Spleen (tissue), 11 donors: Measurements from ENCODE around the gene RAI14. TPM values are rescaled to one million over a fixed set of nuclear protein-coding genes. Genes with fewer than 3 reads are reported as not detected.
A peak's percentile ranks its signal among the peaks of the same experiment; 100 is the strongest.

Source experiments
- DNase-seq: peaks from one replicate; pipeline ENCODE4 v3.0.0-alpha.2; 2020
- H3K27ac ChIP-seq, 8 donors: fragments of 200-600 bp; sonication (generic) in 7 of 8; 1 replicate in 4 of 8; 2 replicates in 4 of 8; pipeline versions ENCODE4 v1.5.0 to v1.8.0; 2016 to 2021; ENCODE audit warnings: inconsistent platforms in 4 of 8, mild to moderate bottlenecking in 4 of 8, moderate library complexity in 1 of 8
- H3K27me3 ChIP-seq, 7 donors: fragments of 200-600 bp; sonication (generic) in 6 of 7; replicated peaks in 1 of 7; 1 replicate in 4 of 7; 2 replicates in 3 of 7; pipeline versions ENCODE4 v1.5.0 to v1.8.0; 2016 to 2021; ENCODE audit warnings: inconsistent platforms in 3 of 7, mild to moderate bottlenecking in 1 of 7
- H3K36me3 ChIP-seq, 6 donors: fragments of 200-600 bp; sonication (generic) in 5 of 6; 1 replicate in 4 of 6; 2 replicates in 2 of 6; pipeline versions ENCODE4 v1.5.0 to v1.8.0; 2016 to 2021; ENCODE audit warnings: inconsistent platforms in 2 of 6
- H3K4me1 ChIP-seq, 6 donors: fragments of 200-600 bp; sonication (generic) in 5 of 6; 1 replicate in 3 of 6; 2 replicates in 3 of 6; pipeline versions ENCODE4 v1.5.0 to v1.8.0; 2016 to 2021; ENCODE audit warnings: inconsistent platforms in 3 of 6
- H3K4me3 ChIP-seq, 8 donors: fragments of 200-600 bp; sonication (generic) in 7 of 8; 1 replicate in 4 of 8; 2 replicates in 4 of 8; pipeline versions ENCODE4 v1.5.0 to v1.8.0; 2016 to 2021; ENCODE audit warnings: inconsistent platforms in 4 of 8, mild to moderate bottlenecking in 4 of 8, moderate library complexity in 2 of 8
- H3K9me3 ChIP-seq, 8 donors: fragments of 200-600 bp; sonication (generic) in 7 of 8; 1 replicate in 4 of 8; 2 replicates in 4 of 8; pipeline versions ENCODE4 v1.5.0 to v1.8.0; 2016 to 2021; ENCODE audit warnings: inconsistent platforms in 4 of 8
- POLR2A ChIP-seq, 3 donors: fragments of 450-650 bp; IDR thresholded peaks; one replicate each; pipeline ENCODE4 v1.5.1; 2017; ENCODE audit warnings: antibody characterized with exemption in 3 of 3, mild to moderate bottlenecking in 1 of 3
- POLR2AphosphoS5 ChIP-seq, 3 donors: sonication (generic); formaldehyde crosslinking; IDR thresholded peaks; one replicate each; pipeline ENCODE4 v1.5.1; 2017; ENCODE audit warnings: antibody characterized with exemption in 3 of 3
- WGBS, 5 donors: extraction: QIAGEN DNeasy Blood & Tissue Kit in 3 of 5; methylation state at CpG; one replicate each; pipeline versions ENCODE4 v1.1.5 to v1.1.7; 2013 to 2018; 5-methylcytosine and 5-hydroxymethylcytosine counted together
- intact Hi-C: fragments of 100-400 bp; cut with DNase I; formaldehyde crosslinking; loops from one replicate; pipeline ENCODE4 v1.15.0; 2023; ENCODE audit warnings: low total_unique reads
- polyA plus RNA-seq, 3 donors: library from polyadenylated mRNA; stranded (reverse); fragments of 200-250 nt; gene quantifications; one replicate each; pipeline ENCODE4 v1.2.1, GENCODE V29; 2013
- total RNA-seq, 7 donors: library from RNA; depleted of rRNA in 3 of 7; stranded (reverse); fragments of >200 nt in 3 of 7; fragmentation: NEBNext Ultra II Directional in 4 of 7; extraction: Animal tissue kit (Norgen Biotek cat#: 25700) in 4 of 7; gene quantifications; one replicate each; pipeline versions ENCODE4 v1.1.0 to v1.2.1, GENCODE V29; 2016 to 2021
- TF ChIP-seq, protein P1 (sequence below), 11 experiments: fragments of 200-600 bp in 7 of 11; fragments of 450-650 bp in 4 of 11; sonication (generic) in 4 of 11; IDR thresholded peaks in 8 of 11; conservative IDR thresholded peaks in 3 of 11; 1 replicate in 7 of 11; 2 replicates in 4 of 11; pipeline versions ENCODE4 v1.4.0 to v1.8.0; 2016 to 2021; ENCODE audit warnings: antibody characterized with exemption in 11 of 11, inconsistent platforms in 4 of 11, mild to moderate bottlenecking in 1 of 11
- donor health status: healthy with polysubstance abuse.
- donor health status: DM: no; HTN: no; CAD: no; lungs with moderate emphysema.
- donor health status: DM: no; HTN: no; CAD: no.
- donor health status: Bipolar disorder and iron deficiency.
- donor health status: healthy.
- donor health status: DM: no; HTN: no; CAD: no.
- donor health status: DM: yes; HTN: yes; CAD: no.

RAI14 gene
- total and polyA plus RNA-seq, 10 donors = 14.2 to 217 (median 116) TPM

DNA sequence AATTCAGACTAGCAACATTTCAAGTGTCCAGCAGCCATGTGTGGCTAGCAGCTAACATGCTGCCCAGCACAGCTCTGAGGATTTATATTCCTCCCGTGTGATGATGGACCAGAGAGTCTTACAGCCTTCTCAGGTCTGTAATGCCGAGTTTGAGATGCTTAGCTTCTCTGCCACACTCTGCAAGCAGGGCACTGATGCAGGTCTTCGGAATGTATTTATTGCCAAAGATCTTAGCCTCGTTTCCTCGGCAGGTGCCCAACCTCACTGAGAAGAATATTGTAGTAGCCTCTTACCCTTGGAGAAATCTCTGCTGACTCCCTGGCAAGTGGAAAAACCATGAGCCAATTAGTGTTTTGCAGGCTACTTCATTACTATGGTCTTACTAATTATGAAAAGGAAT lies 3.7 kb upstream of the RAI14 start:
- H3K9me3 ChIP-seq = peaks cover 0 to 3% (median 0%) of the 10 kb centered on the region in 8 donors
- TF ChIP-seq POLR2AphosphoS5 (IDR thresholded peaks at IDR 0.05) = no peak
- DNase-seq = no peak
- H3K4me3 ChIP-seq = no peak overlapping the region
- H3K4me1 ChIP-seq = peaks cover 0 to 37% (median 17%) of the 10 kb centered on the region in 6 donors
- no peaks in the 10 kb centered on the region for H3K36me3 ChIP-seq
- WGBS, 5 donors = 73 to 90% (median 85%) methylated on average over 5 of the region's 5 CpGs
- intact Hi-C loops = loop anchor here (10.0 kb wide), 1 partner anchor 128 kb away; no protein-coding TSS in a partner anchor
- peaks cover 0 to 38% (median 17%) of the 10 kb centered on the region in 7 donors for H3K27me3 ChIP-seq
- no peak overlapping the region for H3K27ac ChIP-seq

DNA sequence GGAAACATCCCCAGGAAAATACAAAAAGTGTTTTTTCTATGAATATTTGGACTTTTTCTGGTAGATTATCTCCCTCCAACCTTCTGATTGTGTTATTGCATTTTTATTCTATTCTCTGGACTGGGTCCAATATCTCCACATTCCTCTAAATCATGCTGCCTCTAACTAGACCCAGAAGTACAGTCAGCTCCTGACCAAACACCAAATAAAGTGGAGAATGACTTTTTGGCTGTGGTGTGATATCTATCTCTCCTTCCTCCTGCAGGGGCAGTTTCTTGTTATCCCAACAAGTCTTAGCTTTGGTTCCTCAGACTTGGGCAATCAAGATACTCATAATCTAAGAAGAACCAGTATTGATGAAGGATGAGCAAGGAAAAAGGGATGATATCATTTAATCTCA lies 3.2 kb upstream of the RAI14 start:
- intact Hi-C loops = loop anchor here (10.0 kb wide), 1 partner anchor 128 kb away; no protein-coding TSS in a partner anchor
- TF ChIP-seq POLR2AphosphoS5 (IDR thresholded peaks at IDR 0.05) = no peak
- TF ChIP-seq, protein P1, sequence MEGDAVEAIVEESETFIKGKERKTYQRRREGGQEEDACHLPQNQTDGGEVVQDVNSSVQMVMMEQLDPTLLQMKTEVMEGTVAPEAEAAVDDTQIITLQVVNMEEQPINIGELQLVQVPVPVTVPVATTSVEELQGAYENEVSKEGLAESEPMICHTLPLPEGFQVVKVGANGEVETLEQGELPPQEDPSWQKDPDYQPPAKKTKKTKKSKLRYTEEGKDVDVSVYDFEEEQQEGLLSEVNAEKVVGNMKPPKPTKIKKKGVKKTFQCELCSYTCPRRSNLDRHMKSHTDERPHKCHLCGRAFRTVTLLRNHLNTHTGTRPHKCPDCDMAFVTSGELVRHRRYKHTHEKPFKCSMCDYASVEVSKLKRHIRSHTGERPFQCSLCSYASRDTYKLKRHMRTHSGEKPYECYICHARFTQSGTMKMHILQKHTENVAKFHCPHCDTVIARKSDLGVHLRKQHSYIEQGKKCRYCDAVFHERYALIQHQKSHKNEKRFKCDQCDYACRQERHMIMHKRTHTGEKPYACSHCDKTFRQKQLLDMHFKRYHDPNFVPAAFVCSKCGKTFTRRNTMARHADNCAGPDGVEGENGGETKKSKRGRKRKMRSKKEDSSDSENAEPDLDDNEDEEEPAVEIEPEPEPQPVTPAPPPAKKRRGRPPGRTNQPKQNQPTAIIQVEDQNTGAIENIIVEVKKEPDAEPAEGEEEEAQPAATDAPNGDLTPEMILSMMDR (IDR thresholded peaks at IDR 0.05 in 8 of 11, conservative IDR thresholded peaks at IDR 0.05 in 3 of 11) = no peak
- TF ChIP-seq POLR2A (IDR thresholded peaks at IDR 0.05) = no peak

DNA sequence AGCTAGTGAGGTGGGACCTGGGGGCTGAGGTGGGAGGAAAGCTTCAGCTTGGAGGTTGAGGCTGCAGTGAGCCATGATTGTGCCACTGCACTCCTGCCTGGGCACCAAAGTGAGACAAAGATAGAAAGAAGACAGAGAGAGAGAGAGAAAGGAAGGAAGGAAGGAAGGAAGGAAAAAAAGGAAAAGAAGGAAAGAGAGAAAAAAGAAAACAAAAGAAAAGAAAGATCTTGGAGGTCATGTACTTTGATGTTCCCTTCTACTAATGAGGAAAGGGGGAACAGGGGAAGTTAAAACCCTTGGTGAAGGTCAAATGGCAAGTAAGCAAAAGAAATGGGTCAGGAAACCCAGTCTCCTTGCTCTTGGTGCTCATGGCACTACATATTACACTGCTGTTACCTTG lies 2.4 kb upstream of the RAI14 start:
- no peaks in the 10 kb centered on the region for H3K9me3 ChIP-seq
- no peak overlapping the region for H3K4me3 ChIP-seq
- TF ChIP-seq POLR2AphosphoS5 (IDR thresholded peaks at IDR 0.05) (no peak), POLR2A (IDR thresholded peaks at IDR 0.05) (no peak)
- TF ChIP-seq, protein P1 (IDR thresholded peaks at IDR 0.05 in 8 of 11, conservative IDR thresholded peaks at IDR 0.05 in 3 of 11) = no peak
- peaks cover 0 to 50% (median 18%) of the 10 kb centered on the region in 7 donors for H3K27me3 ChIP-seq
- DNase-seq = no peak
- H3K36me3 ChIP-seq = no peaks in the 10 kb centered on the region
- peak overlapping the region in 1 of 8 donors; percentile 94 for H3K27ac ChIP-seq
- H3K4me1 ChIP-seq = peaks cover 0 to 48% (median 19%) of the 10 kb centered on the region in 6 donors
- intact Hi-C loops = loop anchor here (10.0 kb wide), 1 partner anchor 129 kb away; no protein-coding TSS in a partner anchor

More for the DNA sequence above, 3.2 kb upstream of the RAI14 start:
- no peak overlapping the region for H3K4me3 ChIP-seq
- no peak overlapping the region for H3K27ac ChIP-seq
- no peak for DNase-seq
- H3K36me3 ChIP-seq = no peaks in the 10 kb centered on the region
- peaks cover 0 to 2% (median 0%) of the 10 kb centered on the region in 8 donors for H3K9me3 ChIP-seq
- H3K27me3 ChIP-seq = peaks cover 0 to 42% (median 18%) of the 10 kb centered on the region in 7 donors
- H3K4me1 ChIP-seq = peaks cover 0 to 42% (median 19%) of the 10 kb centered on the region in 6 donors

DNA sequence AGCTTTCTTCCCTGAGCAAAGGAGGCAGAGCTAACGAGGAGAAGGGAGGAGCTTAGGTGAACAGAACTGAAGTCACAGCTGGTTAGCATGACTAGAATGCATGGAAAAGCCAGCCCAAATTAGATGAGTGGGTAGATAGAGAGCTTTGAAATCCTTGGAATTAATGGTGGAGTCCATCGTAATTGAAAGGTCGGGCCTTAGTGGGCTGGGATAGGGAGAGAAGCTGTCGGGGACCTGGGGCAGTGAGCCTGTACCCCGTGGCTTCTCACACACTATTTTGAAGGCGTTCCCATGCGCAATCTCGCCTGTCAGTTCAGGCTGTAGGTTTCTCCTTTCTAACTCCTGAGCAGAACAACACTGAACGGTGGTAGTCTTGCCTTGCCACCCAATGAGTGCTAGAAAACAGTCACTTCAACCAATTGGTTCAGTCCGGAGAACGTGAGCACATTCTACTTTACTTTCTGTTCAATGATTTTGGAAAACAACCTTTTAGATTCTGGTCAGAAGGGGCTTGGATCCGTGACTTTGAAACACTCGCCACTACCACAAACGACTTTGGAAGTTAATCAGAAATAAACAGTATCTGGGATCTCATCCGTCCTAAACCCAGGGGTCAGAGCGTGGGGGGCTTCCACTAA lies 655 bp upstream of the RAI14 start:
- WGBS, 5 donors = 1 to 3% (median 2%) methylated on average over 16 of the region's 16 CpGs
- H3K4me3 ChIP-seq = peak overlapping the region; percentile 51 to 87 (median 66)
- H3K27ac ChIP-seq = peak overlapping the region; percentile 84 to 97 (median 94)
- TF ChIP-seq POLR2A (IDR thresholded peaks at IDR 0.05) = no peak
- TF ChIP-seq POLR2AphosphoS5 (IDR thresholded peaks at IDR 0.05) = no peak
- TF ChIP-seq, protein P1 (IDR thresholded peaks at IDR 0.05 in 8 of 11, conservative IDR thresholded peaks at IDR 0.05 in 3 of 11) = no peak
- H3K4me1 ChIP-seq = peaks cover 4 to 60% (median 22%) of the 10 kb centered on the region in 6 donors
- intact Hi-C loops = loop anchor here (10.0 kb wide), 1 partner anchor 131 kb away; no protein-coding TSS in a partner anchor
- no peak for DNase-seq
- no peaks in the 10 kb centered on the region for H3K9me3 ChIP-seq
- no peaks in the 10 kb centered on the region for H3K36me3 ChIP-seq
- peaks cover 0 to 56% (median 18%) of the 10 kb centered on the region in 7 donors for H3K27me3 ChIP-seq
